Measurements from ENCODE around the gene ADARB1.

DNA sequence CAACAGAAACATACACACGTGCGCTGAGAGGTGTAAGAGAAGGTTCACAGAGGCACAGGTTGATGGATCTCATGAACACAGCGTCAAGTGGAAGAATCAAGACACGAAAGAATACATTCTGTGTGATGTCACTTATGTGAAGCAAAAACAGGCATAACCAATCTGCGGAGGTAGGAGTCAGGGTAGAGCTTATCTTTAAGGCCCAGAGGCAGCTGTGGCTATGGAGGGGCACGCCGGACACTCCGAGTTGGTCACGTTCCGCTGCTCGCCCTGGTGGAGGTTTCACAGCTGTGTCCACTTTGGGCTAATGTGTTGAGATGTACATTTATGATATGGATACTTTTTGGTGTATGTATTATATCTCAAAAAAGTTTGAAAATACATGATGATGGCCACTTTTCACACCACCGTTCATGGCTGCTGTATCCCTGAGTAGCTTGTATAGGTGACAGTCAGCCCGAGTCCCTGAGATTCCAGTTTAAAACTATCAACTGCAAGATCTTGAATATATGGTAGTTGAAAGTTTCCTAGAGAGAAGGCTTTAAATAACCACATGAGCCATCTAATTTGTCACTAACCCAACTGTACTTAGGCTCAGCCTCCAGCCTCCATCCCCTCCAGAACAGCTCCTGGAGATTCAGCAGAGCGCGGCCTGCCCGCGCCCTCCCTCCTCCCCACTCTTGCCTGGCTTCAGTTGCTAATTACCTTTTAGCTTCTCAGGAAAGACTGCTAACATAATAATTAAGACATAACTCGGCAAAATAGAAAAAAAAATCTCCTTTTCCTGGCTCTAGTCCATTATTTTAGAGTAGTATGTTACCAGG, 6.7 kb upstream of the ADARB1 start:
- no peak for TF ChIP-seq POLR2A (IDR thresholded peaks at IDR 0.05; ENCODE audit: low read depth)
- TF ChIP-seq, protein P1, sequence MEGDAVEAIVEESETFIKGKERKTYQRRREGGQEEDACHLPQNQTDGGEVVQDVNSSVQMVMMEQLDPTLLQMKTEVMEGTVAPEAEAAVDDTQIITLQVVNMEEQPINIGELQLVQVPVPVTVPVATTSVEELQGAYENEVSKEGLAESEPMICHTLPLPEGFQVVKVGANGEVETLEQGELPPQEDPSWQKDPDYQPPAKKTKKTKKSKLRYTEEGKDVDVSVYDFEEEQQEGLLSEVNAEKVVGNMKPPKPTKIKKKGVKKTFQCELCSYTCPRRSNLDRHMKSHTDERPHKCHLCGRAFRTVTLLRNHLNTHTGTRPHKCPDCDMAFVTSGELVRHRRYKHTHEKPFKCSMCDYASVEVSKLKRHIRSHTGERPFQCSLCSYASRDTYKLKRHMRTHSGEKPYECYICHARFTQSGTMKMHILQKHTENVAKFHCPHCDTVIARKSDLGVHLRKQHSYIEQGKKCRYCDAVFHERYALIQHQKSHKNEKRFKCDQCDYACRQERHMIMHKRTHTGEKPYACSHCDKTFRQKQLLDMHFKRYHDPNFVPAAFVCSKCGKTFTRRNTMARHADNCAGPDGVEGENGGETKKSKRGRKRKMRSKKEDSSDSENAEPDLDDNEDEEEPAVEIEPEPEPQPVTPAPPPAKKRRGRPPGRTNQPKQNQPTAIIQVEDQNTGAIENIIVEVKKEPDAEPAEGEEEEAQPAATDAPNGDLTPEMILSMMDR (IDR thresholded peaks at IDR 0.05): no peak
- TF ChIP-seq POLR2AphosphoS5 (IDR thresholded peaks at IDR 0.05): no peak
